A549 (cell line): ENCODE data around the gene DNHD1.

Source experiments
- CTCF ChIP-seq: fragments of >200 bp; sonication (Bioruptor Twin); formaldehyde crosslinking; IDR thresholded peaks from 3 replicates; pipeline ENCODE4 v1.5.1; 2016
- EP300 ChIP-seq, 2 experiments: fragments of >200 bp; sonication (Bioruptor Twin); formaldehyde crosslinking; IDR thresholded peaks; 2 replicates in 1 of 2; 3 replicates in 1 of 2; pipeline ENCODE4 v1.6.1; 2016 to 2017
- HOXA7 ChIP-seq: fragments of 250-450 bp; sonication (Bioruptor Pico); IDR thresholded peaks from 2 replicates; pipeline ENCODE4 v1.5.0; 2020; ENCODE audit warnings: mild to moderate bottlenecking, moderate library complexity
- KDM1A ChIP-seq: fragments of 200-600 bp; sonication (generic); IDR thresholded peaks from 2 replicates; pipeline ENCODE4 v1.6.1; 2016; ENCODE audit warnings: low read depth, mild to moderate bottlenecking
- KDM5A ChIP-seq: fragments of 200-600 bp; sonication (generic); IDR thresholded peaks from 2 replicates; pipeline ENCODE4 v1.6.1; 2016; ENCODE audit warnings: antibody characterized with exemption, mild to moderate bottlenecking
- MAFK ChIP-seq: fragments of 450-650 bp; IDR thresholded peaks from 2 replicates; pipeline ENCODE4 v1.6.1; 2014; ENCODE audit not compliant: partially characterized antibody
- POLR2A ChIP-seq: IDR thresholded peaks from 2 replicates; pipeline ENCODE4 v1.6.1; 2012; ENCODE audit warnings: mild to moderate bottlenecking, low read length
- POLR2AphosphoS2 ChIP-seq: conservative IDR thresholded peaks from 2 replicates; pipeline ENCODE4 v1.6.1; 2012; ENCODE audit warnings: low read length, improper control_type of control experiment, inconsistent platforms
- RAD21 ChIP-seq, 2 experiments: fragments of >200 bp in 1 of 2; sonication (Bioruptor Twin) in 1 of 2; formaldehyde crosslinking in 1 of 2; IDR thresholded peaks in 1 of 2; conservative IDR thresholded peaks in 1 of 2; 2 replicates in 1 of 2; 3 replicates in 1 of 2; pipeline ENCODE4 v1.6.1; 2012 to 2018; ENCODE audit warnings: inconsistent platforms in 1 of 2
- REST ChIP-seq: fragments of 200-600 bp; sonication (generic); IDR thresholded peaks from 2 replicates; pipeline ENCODE4 v1.6.1; 2016; ENCODE audit warnings: antibody characterized with exemption, mild to moderate bottlenecking, moderate library complexity
- RFX5 ChIP-seq: fragments of 450-650 bp; IDR thresholded peaks from 2 replicates; pipeline ENCODE4 v1.7.1; 2014; ENCODE audit warnings: antibody characterized with exemption, mild to moderate bottlenecking, moderate library complexity
- RNF2 ChIP-seq: fragments of 200-600 bp; sonication (generic); IDR thresholded peaks from 2 replicates; pipeline ENCODE4 v1.6.1; 2016; ENCODE audit warnings: low read depth, mild to moderate bottlenecking, antibody characterized with exemption, moderate library complexity, borderline replicate concordance
- SMC3 ChIP-seq: fragments of >200 bp; sonication (Bioruptor Twin); formaldehyde crosslinking; IDR thresholded peaks from 3 replicates; pipeline ENCODE4 v1.6.1; 2018; ENCODE audit warnings: inconsistent platforms
- ZFP36 ChIP-seq: fragments of 450-650 bp; IDR thresholded peaks from 2 replicates; pipeline ENCODE4 v1.6.1; 2014; ENCODE audit warnings: borderline replicate concordance; ENCODE audit not compliant: partially characterized antibody

- TF ChIP-seq HOXA7 (CRISPR knock-in tag) (no peak), KDM1A (no peak), RAD21 (conservative IDR thresholded peaks at IDR 0.05 in 1 of 2, IDR thresholded peaks at IDR 0.05 in 1 of 2) (no peak), CTCF (no peak), REST (no peak), POLR2A (no peak), POLR2AphosphoS2 (no peak), EP300 (IDR thresholded peaks at IDR 0.05) (no peak), RFX5 (no peak), KDM5A (no peak), RNF2 (no peak), ZFP36 (no peak), MAFK (no peak), SMC3 (no peak)
Measured at GRCh38 chr11:6523253-6523652, 26.2 kb downstream of the DNHD1 start.
